Activated CD4-positive, alpha-beta T cell treated with anti-CD3 and anti-CD28 coated beads, Interleukin-2, amount 50 U/mL, for 4 hours (primary cell): Measurements from ENCODE around the gene FUT6.
"Not testable (repeated sequence)": the region's sequence is repeated elsewhere in the genome, so short reads cannot be mapped to it uniquely, and the experiment has no call there.

Source experiments
- DNase-seq, 2 experiments: peaks; one replicate each; pipeline ENCODE4 v3.0.0-alpha.2; 2020

The FUT6 gene

GRCh38 chr19:5857203-5858081 is 17.9 kb upstream of the FUT6 start:
- no peak for DNase-seq

GRCh38 chr19:5855151-5855550 is 15.6 kb upstream of the FUT6 start:
- not testable (repeated sequence) for DNase-seq

GRCh38 chr19:5854121-5854520 is 14.6 kb upstream of the FUT6 start:
- DNase-seq: not testable (repeated sequence)

GRCh38 chr19:5851302-5851701 is 11.8 kb upstream of the FUT6 start, which contains the start of gene FUT3:
FUT3 (minus strand) TSS chr19:5851449.
- DNase-seq: no peak

GRCh38 chr19:5850743-5851293 is 11.3 kb upstream of the FUT6 start:
- no peak for DNase-seq

- no peak for DNase-seq
Measured at GRCh38 chr19:5850189-5850588, 10.7 kb upstream of the FUT6 start.

GRCh38 chr19:5848621-5849020 is 9.1 kb upstream of the FUT6 start:
- not testable (repeated sequence) for DNase-seq

- not testable (repeated sequence) for DNase-seq
Measured at GRCh38 chr19:5847846-5848245, 8.3 kb upstream of the FUT6 start.

GRCh38 chr19:5844456-5845433 is 5.2 kb upstream of the FUT6 start:
- no peak for DNase-seq

- DNase-seq: no peak
Measured at GRCh38 chr19:5843295-5843927, 3.9 kb upstream of the FUT6 start.

- DNase-seq: not testable (repeated sequence)
Measured at GRCh38 chr19:5841735-5842111, 2.2 kb upstream of the FUT6 start.

- no peak for DNase-seq
Measured at GRCh38 chr19:5838353-5839064, 993 bp downstream of the FUT6 start.

- DNase-seq: no peak
Measured at GRCh38 chr19:5837761-5838352, 1.6 kb downstream of the FUT6 start.

- DNase-seq: no peak
Measured at GRCh38 chr19:5832527-5833216, 6.8 kb downstream of the FUT6 start.

- no peak for DNase-seq
Measured at GRCh38 chr19:5832061-5832460, 7.4 kb downstream of the FUT6 start.

GRCh38 chr19:5831159-5831558 is 8.3 kb downstream of the FUT6 start:
- DNase-seq: no peak

GRCh38 chr19:5829567-5830310 is 9.8 kb downstream of the FUT6 start:
- no peak for DNase-seq

GRCh38 chr19:5828661-5829566 is 10.6 kb downstream of the FUT6 start:
- no peak for DNase-seq
